Measurements from ENCODE around the gene IL1F10. TPM values are rescaled to one million over a fixed set of nuclear protein-coding genes. Genes with fewer than 3 reads are reported as not detected.

Gene IL1F10
- total and polyA plus RNA-seq, 4 donors: not detected

DNA sequence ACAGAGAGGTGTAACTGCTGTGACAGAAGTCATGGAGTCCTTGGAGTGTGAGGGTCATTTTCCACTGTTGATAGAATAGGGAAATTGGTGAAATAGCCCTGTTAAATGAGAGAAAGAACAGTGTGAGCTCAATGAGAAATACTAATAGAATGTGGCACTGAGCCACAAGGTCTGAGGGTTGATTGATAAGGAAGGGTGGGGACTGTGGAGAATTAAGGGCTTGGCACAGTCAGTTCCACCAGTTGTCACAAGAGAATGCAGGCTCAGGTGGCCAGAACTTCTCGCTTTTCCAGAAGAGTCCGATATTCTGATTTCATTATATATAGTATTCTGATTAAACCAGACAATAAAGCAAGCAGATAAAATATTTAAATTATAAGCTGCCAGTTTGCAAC lies 50.5 kb downstream of the IL1F10 start:
- Histone ChIP-seq H3K9ac (ENCODE audit: low read depth in 1 of 2, low read length in 2 of 2) (no peak overlapping the region), H3K27me3 (ENCODE audit: control insufficient read depth in 4 of 4, insufficient read depth in 4 of 4, low read length in 3 of 4) (no peaks in the 10 kb centered on the region), H3K4me3 (ENCODE audit: low read depth in 1 of 3, low read length in 3 of 3) (no peak overlapping the region), H3K4me1 (ENCODE audit: control insufficient read depth in 4 of 4, insufficient read depth in 4 of 4, low read length in 3 of 4) (peaks cover 2 to 20% (median 3%) of the 10 kb centered on the region in 4 donors), H3K36me3 (ENCODE audit: control insufficient read depth in 4 of 4, insufficient read depth in 3 of 4, low read depth in 1 of 4, low read length in 3 of 4) (no peaks in the 10 kb centered on the region), H3K9me3 (ENCODE audit: control insufficient read depth in 4 of 4, low read length in 3 of 4) (no peaks in the 10 kb centered on the region), H3K27ac (ENCODE audit: low read depth in 1 of 2, low read length in 2 of 2) (no peak overlapping the region)
- WGBS: 93% methylated on average over 2 of the region's 2 CpGs
- no peak for TF ChIP-seq EGR1 (IDR thresholded peaks at IDR 0.05; ENCODE audit: low read depth in 2 of 2)
- no peak for TF ChIP-seq JUND (IDR thresholded peaks at IDR 0.05)
- TF ChIP-seq RXRA (IDR thresholded peaks at IDR 0.05): no peak
- no peak for TF ChIP-seq TAF1 (conservative IDR thresholded peaks at IDR 0.05)
- no peak for TF ChIP-seq SP1 (IDR thresholded peaks at IDR 0.05)
- TF ChIP-seq HNF4G (IDR thresholded peaks at IDR 0.05): no peak
- TF ChIP-seq FOXA1 (IDR thresholded peaks at IDR 0.05): no peak
- no peak for DNase-seq (ENCODE audit: low spot score)

DNA sequence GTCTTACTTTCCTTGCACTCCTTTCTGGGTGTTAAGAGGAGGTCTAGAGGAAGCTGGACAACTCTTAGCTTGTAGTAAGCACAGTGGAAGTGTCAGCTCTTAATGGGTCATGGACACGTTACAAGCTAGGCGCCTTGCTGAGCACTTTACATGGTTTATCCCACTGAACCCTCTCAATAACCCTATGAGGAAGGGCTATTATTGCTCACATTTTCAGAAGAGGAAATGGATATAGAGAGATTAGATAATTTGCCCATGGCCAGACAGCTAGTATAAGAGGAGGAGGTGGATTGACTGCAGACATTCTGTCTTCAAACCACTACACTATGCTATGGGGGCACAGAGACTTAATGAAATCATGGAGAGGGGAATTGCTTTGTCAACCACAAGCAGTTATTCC lies 51.3 kb downstream of the IL1F10 start:
- Histone ChIP-seq H3K9ac (ENCODE audit: low read depth in 1 of 2, low read length in 2 of 2) (no peak overlapping the region), H3K27me3 (ENCODE audit: control insufficient read depth in 4 of 4, insufficient read depth in 4 of 4, low read length in 3 of 4) (no peaks in the 10 kb centered on the region), H3K9me3 (ENCODE audit: control insufficient read depth in 4 of 4, low read length in 3 of 4) (no peaks in the 10 kb centered on the region), H3K4me1 (ENCODE audit: control insufficient read depth in 4 of 4, insufficient read depth in 4 of 4, low read length in 3 of 4) (peaks cover 2 to 20% (median 5%) of the 10 kb centered on the region in 4 donors), H3K4me3 (ENCODE audit: low read depth in 1 of 3, low read length in 3 of 3) (no peak overlapping the region), H3K36me3 (ENCODE audit: control insufficient read depth in 4 of 4, insufficient read depth in 3 of 4, low read depth in 1 of 4, low read length in 3 of 4) (no peaks in the 10 kb centered on the region), H3K27ac (ENCODE audit: low read depth in 1 of 2, low read length in 2 of 2) (no peak overlapping the region)
- DNase-seq (ENCODE audit: low spot score): no peak
- TF ChIP-seq RXRA (IDR thresholded peaks at IDR 0.05) (no peak), JUND (IDR thresholded peaks at IDR 0.05) (no peak), SP1 (IDR thresholded peaks at IDR 0.05) (no peak), YY1 (IDR thresholded peaks at IDR 0.05) (no peak), TAF1 (conservative IDR thresholded peaks at IDR 0.05) (no peak), NR2F2 (IDR thresholded peaks at IDR 0.05) (no peak), HNF4A (conservative IDR thresholded peaks at IDR 0.05) (no peak), FOXA1 (IDR thresholded peaks at IDR 0.05) (no peak), RAD21 (IDR thresholded peaks at IDR 0.05) (no peak), GABPA (IDR thresholded peaks at IDR 0.05 in 1 of 2, conservative IDR thresholded peaks at IDR 0.05 in 1 of 2) (no peak), FOXA2 (IDR thresholded peaks at IDR 0.05) (no peak), EGR1 (IDR thresholded peaks at IDR 0.05; ENCODE audit: low read depth in 2 of 2) (no peak), HNF4G (IDR thresholded peaks at IDR 0.05) (no peak)
- TF ChIP-seq, protein P1, sequence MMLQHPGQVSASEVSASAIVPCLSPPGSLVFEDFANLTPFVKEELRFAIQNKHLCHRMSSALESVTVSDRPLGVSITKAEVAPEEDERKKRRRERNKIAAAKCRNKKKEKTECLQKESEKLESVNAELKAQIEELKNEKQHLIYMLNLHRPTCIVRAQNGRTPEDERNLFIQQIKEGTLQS (IDR thresholded peaks at IDR 0.05): no peak
- TF ChIP-seq, protein P2, sequence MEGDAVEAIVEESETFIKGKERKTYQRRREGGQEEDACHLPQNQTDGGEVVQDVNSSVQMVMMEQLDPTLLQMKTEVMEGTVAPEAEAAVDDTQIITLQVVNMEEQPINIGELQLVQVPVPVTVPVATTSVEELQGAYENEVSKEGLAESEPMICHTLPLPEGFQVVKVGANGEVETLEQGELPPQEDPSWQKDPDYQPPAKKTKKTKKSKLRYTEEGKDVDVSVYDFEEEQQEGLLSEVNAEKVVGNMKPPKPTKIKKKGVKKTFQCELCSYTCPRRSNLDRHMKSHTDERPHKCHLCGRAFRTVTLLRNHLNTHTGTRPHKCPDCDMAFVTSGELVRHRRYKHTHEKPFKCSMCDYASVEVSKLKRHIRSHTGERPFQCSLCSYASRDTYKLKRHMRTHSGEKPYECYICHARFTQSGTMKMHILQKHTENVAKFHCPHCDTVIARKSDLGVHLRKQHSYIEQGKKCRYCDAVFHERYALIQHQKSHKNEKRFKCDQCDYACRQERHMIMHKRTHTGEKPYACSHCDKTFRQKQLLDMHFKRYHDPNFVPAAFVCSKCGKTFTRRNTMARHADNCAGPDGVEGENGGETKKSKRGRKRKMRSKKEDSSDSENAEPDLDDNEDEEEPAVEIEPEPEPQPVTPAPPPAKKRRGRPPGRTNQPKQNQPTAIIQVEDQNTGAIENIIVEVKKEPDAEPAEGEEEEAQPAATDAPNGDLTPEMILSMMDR (IDR thresholded peaks at IDR 0.05; ENCODE audit: low read depth, low read length, missing input control): no peak
- TF ChIP-seq, protein P3, sequence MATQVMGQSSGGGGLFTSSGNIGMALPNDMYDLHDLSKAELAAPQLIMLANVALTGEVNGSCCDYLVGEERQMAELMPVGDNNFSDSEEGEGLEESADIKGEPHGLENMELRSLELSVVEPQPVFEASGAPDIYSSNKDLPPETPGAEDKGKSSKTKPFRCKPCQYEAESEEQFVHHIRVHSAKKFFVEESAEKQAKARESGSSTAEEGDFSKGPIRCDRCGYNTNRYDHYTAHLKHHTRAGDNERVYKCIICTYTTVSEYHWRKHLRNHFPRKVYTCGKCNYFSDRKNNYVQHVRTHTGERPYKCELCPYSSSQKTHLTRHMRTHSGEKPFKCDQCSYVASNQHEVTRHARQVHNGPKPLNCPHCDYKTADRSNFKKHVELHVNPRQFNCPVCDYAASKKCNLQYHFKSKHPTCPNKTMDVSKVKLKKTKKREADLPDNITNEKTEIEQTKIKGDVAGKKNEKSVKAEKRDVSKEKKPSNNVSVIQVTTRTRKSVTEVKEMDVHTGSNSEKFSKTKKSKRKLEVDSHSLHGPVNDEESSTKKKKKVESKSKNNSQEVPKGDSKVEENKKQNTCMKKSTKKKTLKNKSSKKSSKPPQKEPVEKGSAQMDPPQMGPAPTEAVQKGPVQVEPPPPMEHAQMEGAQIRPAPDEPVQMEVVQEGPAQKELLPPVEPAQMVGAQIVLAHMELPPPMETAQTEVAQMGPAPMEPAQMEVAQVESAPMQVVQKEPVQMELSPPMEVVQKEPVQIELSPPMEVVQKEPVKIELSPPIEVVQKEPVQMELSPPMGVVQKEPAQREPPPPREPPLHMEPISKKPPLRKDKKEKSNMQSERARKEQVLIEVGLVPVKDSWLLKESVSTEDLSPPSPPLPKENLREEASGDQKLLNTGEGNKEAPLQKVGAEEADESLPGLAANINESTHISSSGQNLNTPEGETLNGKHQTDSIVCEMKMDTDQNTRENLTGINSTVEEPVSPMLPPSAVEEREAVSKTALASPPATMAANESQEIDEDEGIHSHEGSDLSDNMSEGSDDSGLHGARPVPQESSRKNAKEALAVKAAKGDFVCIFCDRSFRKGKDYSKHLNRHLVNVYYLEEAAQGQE (IDR thresholded peaks at IDR 0.05): no peak
- TF ChIP-seq, protein P4, sequence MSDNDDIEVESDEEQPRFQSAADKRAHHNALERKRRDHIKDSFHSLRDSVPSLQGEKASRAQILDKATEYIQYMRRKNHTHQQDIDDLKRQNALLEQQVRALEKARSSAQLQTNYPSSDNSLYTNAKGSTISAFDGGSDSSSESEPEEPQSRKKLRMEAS (IDR thresholded peaks at IDR 0.05): no peak
- TF ChIP-seq, protein P5, sequence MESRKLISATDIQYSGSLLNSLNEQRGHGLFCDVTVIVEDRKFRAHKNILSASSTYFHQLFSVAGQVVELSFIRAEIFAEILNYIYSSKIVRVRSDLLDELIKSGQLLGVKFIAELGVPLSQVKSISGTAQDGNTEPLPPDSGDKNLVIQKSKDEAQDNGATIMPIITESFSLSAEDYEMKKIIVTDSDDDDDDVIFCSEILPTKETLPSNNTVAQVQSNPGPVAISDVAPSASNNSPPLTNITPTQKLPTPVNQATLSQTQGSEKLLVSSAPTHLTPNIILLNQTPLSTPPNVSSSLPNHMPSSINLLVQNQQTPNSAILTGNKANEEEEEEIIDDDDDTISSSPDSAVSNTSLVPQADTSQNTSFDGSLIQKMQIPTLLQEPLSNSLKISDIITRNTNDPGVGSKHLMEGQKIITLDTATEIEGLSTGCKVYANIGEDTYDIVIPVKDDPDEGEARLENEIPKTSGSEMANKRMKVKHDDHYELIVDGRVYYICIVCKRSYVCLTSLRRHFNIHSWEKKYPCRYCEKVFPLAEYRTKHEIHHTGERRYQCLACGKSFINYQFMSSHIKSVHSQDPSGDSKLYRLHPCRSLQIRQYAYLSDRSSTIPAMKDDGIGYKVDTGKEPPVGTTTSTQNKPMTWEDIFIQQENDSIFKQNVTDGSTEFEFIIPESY (IDR thresholded peaks at IDR 0.05): no peak
- 93% methylated on average over 2 of the region's 2 CpGs for WGBS

All from liver (tissue), 9 donors.